Keratinocyte (primary cell): ENCODE data around the gene MYLK4. TPM values are rescaled to one million over a fixed set of nuclear protein-coding genes. Genes with fewer than 3 reads are reported as not detected.

ENCODE experiments used
- DNase-seq: peaks from one replicate; pipeline ENCODE4 v3.0.0-alpha.2; 2011; ENCODE audit warnings: low read depth, missing footprints, low spot score
- FAIRE-seq: peaks from 2 replicates; lab custom pipeline; 2011; peaks lifted over from hg19 to GRCh38; lab: Jason Lieb, UNC
- H2AFZ ChIP-seq: 2 replicates; pipeline ENCODE4 v1.6.0; 2012; ENCODE audit warnings: low read length, control low read depth, inconsistent platforms; ENCODE audit not compliant: control insufficient read depth
- H3K27ac ChIP-seq: 2 replicates; pipeline ENCODE4 v1.5.1; 2011; ENCODE audit warnings: low read length; ENCODE audit not compliant: control insufficient read depth, insufficient read depth
- H3K27me3 ChIP-seq: 3 replicates; pipeline ENCODE4 v1.6.0; 2011; ENCODE audit warnings: low read length; ENCODE audit not compliant: control insufficient read depth, insufficient read depth; ENCODE audit errors: extremely low read depth
- H3K36me3 ChIP-seq, 2 experiments: 2 replicates in 1 of 2; 3 replicates in 1 of 2; pipeline ENCODE4 v1.5.1; 2011; ENCODE audit warnings: low read length in 2 of 2, mild to moderate bottlenecking in 1 of 2; ENCODE audit not compliant: control insufficient read depth in 2 of 2, insufficient read depth in 2 of 2; ENCODE audit errors: extremely low read depth in 1 of 2
- H3K4me1 ChIP-seq: 3 replicates; pipeline ENCODE4 v1.5.1; 2011; ENCODE audit warnings: low read length; ENCODE audit not compliant: control insufficient read depth, insufficient read depth; ENCODE audit errors: extremely low read depth
- H3K4me2 ChIP-seq: 3 replicates; pipeline ENCODE4 v1.6.0; 2011; ENCODE audit warnings: low read depth, low read length; ENCODE audit not compliant: control insufficient read depth, insufficient read depth; ENCODE audit errors: extremely low read depth
- H3K4me3 ChIP-seq, 3 experiments: fragments of 200-600 bp in 1 of 3; sonication (generic) in 1 of 3; 2 replicates in 2 of 3; 3 replicates in 1 of 3; pipeline ENCODE4 v1.5.1; 2011 to 2016; ENCODE audit warnings: low read length in 3 of 3, mild to moderate bottlenecking in 3 of 3, control low read depth in 2 of 3, inconsistent platforms in 1 of 3, low read depth in 1 of 3, mixed read lengths in 1 of 3, mixed run types in 1 of 3, moderate library complexity in 1 of 3; ENCODE audit not compliant: control insufficient read depth in 2 of 3, insufficient read depth in 2 of 3; ENCODE audit errors: extremely low read depth in 1 of 3
- H3K79me2 ChIP-seq: 2 replicates; pipeline ENCODE4 v1.6.0; 2012; ENCODE audit warnings: low read length; ENCODE audit not compliant: control insufficient read depth, insufficient read depth
- H3K9ac ChIP-seq: 3 replicates; pipeline ENCODE4 v1.6.0; 2011; ENCODE audit warnings: low read length; ENCODE audit not compliant: control insufficient read depth, insufficient read depth; ENCODE audit errors: extremely low read depth
- H3K9me1 ChIP-seq: 3 replicates; pipeline ENCODE4 v1.6.0; 2011; ENCODE audit warnings: low read length; ENCODE audit not compliant: control insufficient read depth, insufficient read depth; ENCODE audit errors: extremely low read depth
- H3K9me3 ChIP-seq: 2 replicates; pipeline ENCODE4 v1.5.1; 2012; ENCODE audit warnings: low read depth, low read length; ENCODE audit not compliant: control insufficient read depth
- H4K20me1 ChIP-seq: 3 replicates; pipeline ENCODE4 v1.6.0; 2011; ENCODE audit warnings: low read length; ENCODE audit not compliant: control insufficient read depth, insufficient read depth; ENCODE audit errors: extremely low read depth
- EZH2 ChIP-seq: IDR thresholded peaks from one replicate; pipeline ENCODE4 v1.6.1; 2012; ENCODE audit warnings: inconsistent platforms, mild to moderate bottlenecking, low read length, moderate library complexity
- dilution Hi-C: fragments of 300-500 bp; cut with MboI; formaldehyde crosslinking; loops from one replicate; pipeline ENCODE4 v1.7.0; 2020; ENCODE audit warnings: low sequenced_read_pairs; ENCODE audit not compliant: extremely low pct_ligation_motif_present
- polyA plus RNA-seq, 5 experiments: library from polyadenylated mRNA; depleted of rRNA in 3 of 5; stranded (reverse) in 3 of 5; stranded (forward) in 1 of 5; unstranded in 1 of 5; fragments of >200 nt; gene quantifications; 1 replicate in 1 of 5; 2 replicates in 3 of 5; 3 replicates in 1 of 5; pipeline versions ENCODE4 v1.2.1 to v1.2.3, GENCODE V29; 2011 to 2012; ENCODE audit warnings: missing spikeins in 2 of 5, low read depth in 1 of 5, low replicate concordance in 1 of 5
- TF ChIP-seq, protein P1 (sequence below), 3 experiments: IDR thresholded peaks in 1 of 3; conservative IDR thresholded peaks in 1 of 3; optimal IDR thresholded peaks in 1 of 3; 2 replicates in 2 of 3; 3 replicates in 1 of 3; pipeline versions ENCODE3 to v1.5.1; 2011; ENCODE audit warnings: low read length in 3 of 3, mild to moderate bottlenecking in 3 of 3, moderate library complexity in 2 of 3, control low read depth in 1 of 3, inconsistent platforms in 1 of 3; ENCODE audit not compliant: insufficient read depth in 2 of 3; ENCODE audit errors: extremely low read depth in 1 of 3

MYLK4 gene
- polyA plus RNA-seq, 1 donor (not counting 4 experiments of a cell fraction or from before 2014, with no cell fraction given), result 0.31 TPM

DNA sequence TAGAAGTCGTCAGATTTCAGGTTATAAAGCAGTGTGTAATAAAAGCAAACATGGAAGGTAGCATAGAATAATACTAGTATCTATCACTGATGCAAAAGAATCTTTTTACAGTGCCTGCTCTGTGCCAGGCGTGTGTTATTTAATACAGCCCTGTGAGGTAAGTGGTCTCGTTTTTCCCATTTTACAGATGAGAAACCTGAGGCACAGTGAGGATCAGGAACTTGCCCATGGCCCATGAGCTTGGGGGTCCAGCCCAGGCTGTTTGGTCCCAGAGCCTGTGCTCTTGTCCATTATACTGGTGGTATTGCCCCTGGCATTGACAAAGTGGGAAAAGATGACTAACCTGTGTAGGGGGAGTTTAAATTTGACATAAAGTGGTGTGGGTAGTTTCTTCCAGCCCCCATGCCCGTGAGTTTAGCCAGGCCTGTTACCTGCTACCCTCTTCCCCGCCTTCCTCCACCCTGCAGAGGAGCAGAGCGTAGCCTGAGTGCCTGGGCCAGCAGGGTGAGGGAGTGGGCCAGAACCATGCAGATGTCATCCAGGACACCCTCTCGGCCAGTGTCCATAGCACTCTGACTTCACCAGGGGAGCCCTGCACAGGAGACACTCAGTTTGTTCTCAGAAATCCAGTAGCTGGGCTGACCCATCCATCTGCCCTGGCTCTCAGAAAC, 31.1 kb upstream of the MYLK4 start:
- H2AFZ ChIP-seq, result no peak overlapping the region
- no peak for TF ChIP-seq EZH2
- TF ChIP-seq, protein P1, sequence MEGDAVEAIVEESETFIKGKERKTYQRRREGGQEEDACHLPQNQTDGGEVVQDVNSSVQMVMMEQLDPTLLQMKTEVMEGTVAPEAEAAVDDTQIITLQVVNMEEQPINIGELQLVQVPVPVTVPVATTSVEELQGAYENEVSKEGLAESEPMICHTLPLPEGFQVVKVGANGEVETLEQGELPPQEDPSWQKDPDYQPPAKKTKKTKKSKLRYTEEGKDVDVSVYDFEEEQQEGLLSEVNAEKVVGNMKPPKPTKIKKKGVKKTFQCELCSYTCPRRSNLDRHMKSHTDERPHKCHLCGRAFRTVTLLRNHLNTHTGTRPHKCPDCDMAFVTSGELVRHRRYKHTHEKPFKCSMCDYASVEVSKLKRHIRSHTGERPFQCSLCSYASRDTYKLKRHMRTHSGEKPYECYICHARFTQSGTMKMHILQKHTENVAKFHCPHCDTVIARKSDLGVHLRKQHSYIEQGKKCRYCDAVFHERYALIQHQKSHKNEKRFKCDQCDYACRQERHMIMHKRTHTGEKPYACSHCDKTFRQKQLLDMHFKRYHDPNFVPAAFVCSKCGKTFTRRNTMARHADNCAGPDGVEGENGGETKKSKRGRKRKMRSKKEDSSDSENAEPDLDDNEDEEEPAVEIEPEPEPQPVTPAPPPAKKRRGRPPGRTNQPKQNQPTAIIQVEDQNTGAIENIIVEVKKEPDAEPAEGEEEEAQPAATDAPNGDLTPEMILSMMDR (optimal IDR thresholded peaks at IDR 0.05 in 1 of 3, IDR thresholded peaks at IDR 0.05 in 1 of 3, conservative IDR thresholded peaks at IDR 0.05 in 1 of 3; ENCODE audit: extremely low read depth in 1 of 3, insufficient read depth in 2 of 3, low read length in 3 of 3), result no peak
- H3K4me1 ChIP-seq, result no peaks in the 10 kb centered on the region
- H3K9me1 ChIP-seq, result peaks cover 2% of the 10 kb centered on the region
- H3K27me3 ChIP-seq, result no peaks in the 10 kb centered on the region
- H3K9ac ChIP-seq, result no peak overlapping the region
- dilution Hi-C loops, result no loop called here
- DNase-seq (no peak), FAIRE-seq (no peak)
- peaks cover 25 to 41% of the 10 kb centered on the region in 2 experiments for H3K36me3 ChIP-seq
- H4K20me1 ChIP-seq, result peaks cover 7% of the 10 kb centered on the region
- H3K27ac ChIP-seq, result no peak overlapping the region
- no peak overlapping the region for H3K4me2 ChIP-seq
- H3K79me2 ChIP-seq, result peaks cover 61% of the 10 kb centered on the region
- H3K9me3 ChIP-seq, result no peaks in the 10 kb centered on the region
- no peak overlapping the region for H3K4me3 ChIP-seq

DNA sequence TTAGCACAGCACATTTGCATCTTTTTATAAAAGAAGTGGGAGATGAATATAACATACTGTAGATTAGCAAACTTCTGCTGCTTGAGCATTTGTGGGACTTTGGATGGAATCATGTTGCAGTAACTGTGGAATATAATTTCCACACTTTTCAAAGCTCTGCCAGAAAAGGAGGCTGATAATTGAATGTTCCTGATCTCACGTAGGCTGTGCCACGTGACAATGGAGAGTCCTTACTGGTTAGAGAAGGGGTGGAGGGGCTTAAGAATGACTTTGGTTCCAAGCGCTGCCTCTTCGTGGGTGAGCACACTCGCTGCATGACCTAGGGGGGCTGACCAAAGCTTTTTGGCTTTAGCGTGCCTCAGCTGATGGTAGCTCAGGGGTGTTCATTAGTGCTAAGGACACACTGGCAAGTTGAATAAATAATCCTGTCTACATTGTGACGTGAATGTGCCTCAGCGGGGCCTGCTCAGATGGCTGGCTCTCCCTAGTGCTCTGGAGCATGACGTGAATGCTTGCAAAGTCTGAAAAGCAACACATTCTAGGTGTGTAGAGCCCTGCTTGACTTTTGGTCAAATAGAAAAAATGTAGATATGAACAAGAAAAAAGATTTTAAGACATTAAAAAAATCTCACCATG, 29.5 kb upstream of the MYLK4 start:
- peaks cover 21 to 47% of the 10 kb centered on the region in 2 experiments for H3K36me3 ChIP-seq
- H3K79me2 ChIP-seq, result peaks cover 72% of the 10 kb centered on the region
- H3K9ac ChIP-seq, result no peak overlapping the region
- dilution Hi-C loops, result no loop called here
- no peak overlapping the region for H3K4me3 ChIP-seq
- DNase-seq, result no peak
- peaks cover 2% of the 10 kb centered on the region for H3K9me1 ChIP-seq
- H3K9me3 ChIP-seq, result no peaks in the 10 kb centered on the region
- H3K27me3 ChIP-seq, result no peaks in the 10 kb centered on the region
- no peak for TF ChIP-seq EZH2
- TF ChIP-seq, protein P1 (optimal IDR thresholded peaks at IDR 0.05 in 1 of 3, IDR thresholded peaks at IDR 0.05 in 1 of 3, conservative IDR thresholded peaks at IDR 0.05 in 1 of 3; ENCODE audit: extremely low read depth in 1 of 3, insufficient read depth in 2 of 3, low read length in 3 of 3), result no peak
- FAIRE-seq, result no peak
- H3K27ac ChIP-seq, result no peak overlapping the region
- H3K4me1 ChIP-seq, result no peaks in the 10 kb centered on the region
- H3K4me2 ChIP-seq, result no peak overlapping the region
- peaks cover 10% of the 10 kb centered on the region for H4K20me1 ChIP-seq
- H2AFZ ChIP-seq, result no peak overlapping the region
